Liver (tissue), 9 donors: ENCODE results near the gene CAMK2B. TPM values are rescaled to one million over a fixed set of nuclear protein-coding genes. Genes with fewer than 3 reads are reported as not detected.

Source experiments
- DNase-seq: peaks from one replicate; pipeline ENCODE4 v3.0.0-alpha.2; 2017; ENCODE audit warnings: low spot score
- H3K27ac ChIP-seq, 2 donors: one replicate each; pipeline ENCODE4 v1.7.0; 2013; ENCODE audit warnings: inconsistent platforms in 2 of 2, low read length in 2 of 2, control low read depth in 1 of 2, low read depth in 1 of 2, mild to moderate bottlenecking in 1 of 2
- H3K27me3 ChIP-seq, 4 donors: one replicate each; pipeline versions ENCODE4 v1.6.1 to v1.7.0; 2013; ENCODE audit warnings: low read length in 3 of 4, inconsistent platforms in 1 of 4, mild to moderate bottlenecking in 1 of 4, moderate library complexity in 1 of 4; ENCODE audit not compliant: control insufficient read depth in 4 of 4, insufficient read depth in 4 of 4
- H3K36me3 ChIP-seq, 4 donors: one replicate each; pipeline versions ENCODE4 v1.6.1 to v1.7.0; 2013; ENCODE audit warnings: low read length in 3 of 4, mild to moderate bottlenecking in 3 of 4, low read depth in 1 of 4, moderate library complexity in 1 of 4; ENCODE audit not compliant: control insufficient read depth in 4 of 4, insufficient read depth in 3 of 4
- H3K4me1 ChIP-seq, 4 donors: one replicate each; pipeline versions ENCODE4 v1.6.1 to v1.7.0; 2013; ENCODE audit warnings: low read length in 3 of 4, mild to moderate bottlenecking in 3 of 4, moderate library complexity in 1 of 4; ENCODE audit not compliant: control insufficient read depth in 4 of 4, insufficient read depth in 4 of 4
- H3K4me3 ChIP-seq, 3 donors: one replicate each; pipeline versions ENCODE4 v1.6.1 to v1.7.0; 2013; ENCODE audit warnings: low read length in 3 of 3, control low read depth in 1 of 3, low read depth in 1 of 3, mild to moderate bottlenecking in 1 of 3
- H3K9ac ChIP-seq, 2 donors: one replicate each; pipeline ENCODE4 v1.7.0; 2013; ENCODE audit warnings: low read length in 2 of 2, mild to moderate bottlenecking in 2 of 2, moderate library complexity in 2 of 2, control low read depth in 1 of 2, low read depth in 1 of 2
- H3K9me3 ChIP-seq, 4 donors: one replicate each; pipeline versions ENCODE4 v1.6.1 to v1.7.0; 2013; ENCODE audit warnings: low read length in 3 of 4; ENCODE audit not compliant: control insufficient read depth in 4 of 4
- EGR1 ChIP-seq, 2 donors: IDR thresholded peaks; 2 replicates each; pipeline ENCODE4 v1.6.1; 2016 to 2018; ENCODE audit warnings: antibody characterized with exemption in 2 of 2, low read depth in 2 of 2
- FOXA1 ChIP-seq: IDR thresholded peaks from 2 replicates; pipeline ENCODE4 v1.6.1; 2016; ENCODE audit warnings: antibody characterized with exemption
- FOXA2 ChIP-seq: IDR thresholded peaks from 2 replicates; pipeline ENCODE4 v1.6.1; 2016; ENCODE audit warnings: antibody characterized with exemption
- GABPA ChIP-seq, 2 donors: IDR thresholded peaks in 1 of 2; conservative IDR thresholded peaks in 1 of 2; 2 replicates each; pipeline ENCODE4 v1.6.1; 2016; ENCODE audit warnings: antibody characterized with exemption in 2 of 2, mild to moderate bottlenecking in 1 of 2, moderate library complexity in 1 of 2
- HNF4G ChIP-seq: IDR thresholded peaks from 2 replicates; pipeline ENCODE4 v1.6.1; 2016; ENCODE audit warnings: antibody characterized with exemption
- JUND ChIP-seq, 2 donors: IDR thresholded peaks; 2 replicates each; pipeline ENCODE4 v1.6.1; 2016; ENCODE audit warnings: antibody characterized with exemption in 2 of 2
- NR2F2 ChIP-seq: IDR thresholded peaks from 2 replicates; pipeline ENCODE4 v1.6.1; 2016; ENCODE audit warnings: antibody characterized with exemption
- RAD21 ChIP-seq, 2 donors: IDR thresholded peaks; 2 replicates each; pipeline ENCODE4 v1.6.1; 2016; ENCODE audit warnings: antibody characterized with exemption in 2 of 2, mild to moderate bottlenecking in 2 of 2
- RXRA ChIP-seq, 2 donors: IDR thresholded peaks; 2 replicates each; pipeline ENCODE4 v1.6.1; 2017 to 2018; ENCODE audit warnings: antibody characterized with exemption in 2 of 2, mild to moderate bottlenecking in 1 of 2
- SP1 ChIP-seq: IDR thresholded peaks from 2 replicates; pipeline ENCODE4 v1.6.1; 2018; ENCODE audit warnings: antibody characterized with exemption, mild to moderate bottlenecking
- TAF1 ChIP-seq: conservative IDR thresholded peaks from 2 replicates; pipeline ENCODE4 v1.6.1; 2016; ENCODE audit warnings: antibody characterized with exemption, mild to moderate bottlenecking
- YY1 ChIP-seq: IDR thresholded peaks from 2 replicates; pipeline ENCODE4 v1.6.1; 2016; ENCODE audit warnings: antibody characterized with exemption, mild to moderate bottlenecking
- ZBTB33 ChIP-seq: IDR thresholded peaks from 2 replicates; pipeline ENCODE4 v1.6.1; 2016; ENCODE audit warnings: antibody characterized with exemption
- WGBS: extraction: QIAGEN DNeasy Blood & Tissue Kit; methylation state at CpG from one replicate; pipeline ENCODE4 v1.1.7; 2013; 5-methylcytosine and 5-hydroxymethylcytosine counted together
- polyA plus RNA-seq, 2 donors: library from polyadenylated mRNA; stranded (reverse) in 1 of 2; unstranded in 1 of 2; fragments of 200-250 nt in 1 of 2; fragments of >200 nt in 1 of 2; fragmentation: Nextera tagmentation in 1 of 2; extraction: Ambion mirVana in 1 of 2; gene quantifications; one replicate each; pipeline versions ENCODE4 v1.2.1 to v1.2.3, GENCODE V29; 2013 to 2015
- total RNA-seq, 2 donors: library from RNA; depleted of rRNA; stranded (reverse); fragments of >200 nt; gene quantifications; one replicate each; pipeline ENCODE4 v1.2.3, GENCODE V29; 2014
- TF ChIP-seq, protein P1 (sequence below): fragments of 150-350 bp; IDR thresholded peaks from 2 replicates; pipeline ENCODE4 v1.5.1; 2017; ENCODE audit warnings: improper control_type of control experiment, low read depth, low read length; ENCODE audit not compliant: missing input control
- TF ChIP-seq, protein P2 (sequence below): IDR thresholded peaks from 2 replicates; pipeline ENCODE4 v1.6.1; 2016; ENCODE audit warnings: antibody characterized with exemption
- TF ChIP-seq, protein P3 (sequence below): IDR thresholded peaks from 2 replicates; pipeline ENCODE4 v1.6.1; 2016; ENCODE audit warnings: antibody characterized with exemption
- donor health status: healthy.
- donor health status: healthy.
- donor health status: healthy.
- donor health status: healthy.
- donor health status: healthy.

CAMK2B gene
- total and polyA plus RNA-seq, 4 donors, result 2.1 to 3.3 (median 2.2) TPM; not detected in 1

DNA sequence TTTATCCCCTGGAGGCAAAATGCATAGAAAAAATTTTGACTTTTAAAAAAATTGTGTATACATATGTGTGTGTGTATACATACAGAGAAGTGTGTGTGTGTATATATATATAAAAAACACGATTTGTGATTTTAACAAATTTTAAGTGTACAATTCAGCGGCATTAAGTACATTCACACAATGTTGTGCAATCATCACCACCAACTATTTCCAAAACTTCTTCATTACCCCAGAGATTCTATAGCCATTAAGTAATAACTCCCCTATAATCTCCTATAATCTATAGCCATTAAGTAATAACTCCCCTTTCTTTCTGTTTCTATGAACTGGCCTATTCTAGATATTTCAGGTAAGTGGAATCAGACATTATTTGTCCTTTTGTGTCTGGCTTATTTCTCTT, 20.7 kb upstream of the CAMK2B start:
- no peak for TF ChIP-seq FOXA2
- no peak for TF ChIP-seq FOXA1
- TF ChIP-seq, protein P1, sequence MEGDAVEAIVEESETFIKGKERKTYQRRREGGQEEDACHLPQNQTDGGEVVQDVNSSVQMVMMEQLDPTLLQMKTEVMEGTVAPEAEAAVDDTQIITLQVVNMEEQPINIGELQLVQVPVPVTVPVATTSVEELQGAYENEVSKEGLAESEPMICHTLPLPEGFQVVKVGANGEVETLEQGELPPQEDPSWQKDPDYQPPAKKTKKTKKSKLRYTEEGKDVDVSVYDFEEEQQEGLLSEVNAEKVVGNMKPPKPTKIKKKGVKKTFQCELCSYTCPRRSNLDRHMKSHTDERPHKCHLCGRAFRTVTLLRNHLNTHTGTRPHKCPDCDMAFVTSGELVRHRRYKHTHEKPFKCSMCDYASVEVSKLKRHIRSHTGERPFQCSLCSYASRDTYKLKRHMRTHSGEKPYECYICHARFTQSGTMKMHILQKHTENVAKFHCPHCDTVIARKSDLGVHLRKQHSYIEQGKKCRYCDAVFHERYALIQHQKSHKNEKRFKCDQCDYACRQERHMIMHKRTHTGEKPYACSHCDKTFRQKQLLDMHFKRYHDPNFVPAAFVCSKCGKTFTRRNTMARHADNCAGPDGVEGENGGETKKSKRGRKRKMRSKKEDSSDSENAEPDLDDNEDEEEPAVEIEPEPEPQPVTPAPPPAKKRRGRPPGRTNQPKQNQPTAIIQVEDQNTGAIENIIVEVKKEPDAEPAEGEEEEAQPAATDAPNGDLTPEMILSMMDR, result no peak
- TF ChIP-seq HNF4G, result no peak
- no peak for TF ChIP-seq JUND (IDR thresholded peaks at IDR 0.05)
- TF ChIP-seq GABPA (IDR thresholded peaks at IDR 0.05 in 1 of 2, conservative IDR thresholded peaks at IDR 0.05 in 1 of 2), result no peak
- TF ChIP-seq YY1, result no peak
- TF ChIP-seq, protein P2, sequence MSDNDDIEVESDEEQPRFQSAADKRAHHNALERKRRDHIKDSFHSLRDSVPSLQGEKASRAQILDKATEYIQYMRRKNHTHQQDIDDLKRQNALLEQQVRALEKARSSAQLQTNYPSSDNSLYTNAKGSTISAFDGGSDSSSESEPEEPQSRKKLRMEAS, result no peak
- TF ChIP-seq TAF1, result no peak
- TF ChIP-seq ZBTB33, result no peak
- TF ChIP-seq, protein P3, sequence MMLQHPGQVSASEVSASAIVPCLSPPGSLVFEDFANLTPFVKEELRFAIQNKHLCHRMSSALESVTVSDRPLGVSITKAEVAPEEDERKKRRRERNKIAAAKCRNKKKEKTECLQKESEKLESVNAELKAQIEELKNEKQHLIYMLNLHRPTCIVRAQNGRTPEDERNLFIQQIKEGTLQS, result no peak
- no peak for TF ChIP-seq RAD21 (IDR thresholded peaks at IDR 0.05)
- no peak overlapping the region for H3K4me3 ChIP-seq
- no peaks in the 10 kb centered on the region for H3K9me3 ChIP-seq
- H3K27ac ChIP-seq, result no peak overlapping the region
- WGBS, result 88% methylated on average over 2 of the region's 2 CpGs
- no peak overlapping the region for H3K9ac ChIP-seq
- H3K36me3 ChIP-seq, result no peaks in the 10 kb centered on the region
- no peaks in the 10 kb centered on the region for H3K27me3 ChIP-seq
- H3K4me1 ChIP-seq, result no peaks in the 10 kb centered on the region
- DNase-seq, result no peak

DNA sequence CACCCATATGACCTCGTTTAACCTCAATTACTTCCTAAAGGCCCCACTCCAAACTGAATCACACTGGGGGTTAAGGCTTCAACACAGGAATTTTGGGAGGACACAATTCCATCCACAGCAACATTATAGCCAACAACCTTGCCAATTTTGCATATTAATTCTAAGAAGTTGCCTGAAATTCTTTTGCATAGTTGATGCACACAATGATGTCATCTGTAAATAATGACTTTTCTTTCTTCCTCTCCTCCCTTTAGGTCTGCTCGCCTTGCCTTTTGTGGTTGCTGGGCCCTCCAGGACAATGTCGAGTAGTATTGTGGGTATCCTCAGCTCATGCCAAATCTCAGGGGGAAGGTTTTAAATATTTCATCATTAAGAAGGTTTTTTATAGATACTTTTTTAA, 16.0 kb upstream of the CAMK2B start:
- no peak for DNase-seq
- no peak for TF ChIP-seq EGR1 (IDR thresholded peaks at IDR 0.05; ENCODE audit: low read depth in 2 of 2)
- no peak for TF ChIP-seq ZBTB33
- TF ChIP-seq, protein P3, result no peak
- TF ChIP-seq SP1, result no peak
- TF ChIP-seq FOXA2, result no peak
- TF ChIP-seq HNF4G, result no peak
- TF ChIP-seq, protein P2, result no peak
- no peak for TF ChIP-seq RXRA (IDR thresholded peaks at IDR 0.05)
- no peak for TF ChIP-seq TAF1
- TF ChIP-seq NR2F2, result no peak
- TF ChIP-seq, protein P1, result no peak
- no peak for TF ChIP-seq YY1
- Histone ChIP-seq H3K27me3 (no peaks in the 10 kb centered on the region), H3K4me1 (no peaks in the 10 kb centered on the region), H3K4me3 (no peak overlapping the region), H3K9ac (no peak overlapping the region), H3K27ac (no peak overlapping the region), H3K9me3 (no peaks in the 10 kb centered on the region), H3K36me3 (no peaks in the 10 kb centered on the region)
- 80% methylated on average over 3 of the region's 3 CpGs for WGBS
